Raji (cell line): Measurements from ENCODE around the gene NCBP2L.

Experiments
- POLR2A ChIP-seq: IDR thresholded peaks from 2 replicates; pipeline ENCODE4 v1.6.1; 2011; ENCODE audit warnings: low read depth, low read length, control low read depth; ENCODE audit not compliant: insufficient read depth

NCBP2L gene

GRCh38 chrX:107827030-107827831 lies 49.7 kb downstream of the NCBP2L start:
- no peak for TF ChIP-seq POLR2A

- no peak for TF ChIP-seq POLR2A
Measured at GRCh38 chrX:107827852-107828251, 50.3 kb downstream of the NCBP2L start.

GRCh38 chrX:107829878-107830277 lies 52.3 kb downstream of the NCBP2L start:
- TF ChIP-seq POLR2A = no peak

DNA sequence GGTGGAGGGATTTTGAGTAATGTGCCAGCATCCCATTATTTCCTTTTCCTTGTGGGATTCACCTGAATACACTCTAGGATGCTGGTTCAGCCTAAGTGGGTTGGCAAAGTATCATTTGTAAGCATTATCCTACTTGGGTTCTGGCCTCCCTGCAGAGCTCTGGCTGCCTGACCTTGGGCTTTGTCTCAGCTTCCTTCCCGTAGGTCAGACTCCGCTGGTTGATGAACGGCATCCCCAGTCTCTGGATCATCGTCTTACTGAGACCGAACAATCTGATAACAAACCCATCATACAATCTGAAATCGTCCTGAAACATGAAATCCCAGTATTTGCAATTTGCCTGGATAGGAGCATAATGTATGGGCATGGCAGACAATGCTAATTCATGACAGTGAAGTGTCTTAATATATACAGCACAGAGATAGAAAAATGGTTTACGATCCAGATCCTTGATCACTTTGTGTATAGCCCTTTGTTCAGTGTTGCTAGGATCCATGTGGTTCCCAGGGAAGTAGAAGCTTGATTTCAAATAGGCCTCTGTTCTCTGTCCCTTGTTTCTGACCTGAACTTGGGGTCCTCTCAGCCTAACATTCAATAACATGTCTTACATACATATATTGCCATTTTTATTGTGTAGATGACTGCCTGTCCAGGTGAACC lies 53.7 kb downstream of the NCBP2L start:
- TF ChIP-seq POLR2A = no peak

- no peak for TF ChIP-seq POLR2A
Measured at GRCh38 chrX:107834275-107835201, 57.0 kb downstream of the NCBP2L start.

DNA sequence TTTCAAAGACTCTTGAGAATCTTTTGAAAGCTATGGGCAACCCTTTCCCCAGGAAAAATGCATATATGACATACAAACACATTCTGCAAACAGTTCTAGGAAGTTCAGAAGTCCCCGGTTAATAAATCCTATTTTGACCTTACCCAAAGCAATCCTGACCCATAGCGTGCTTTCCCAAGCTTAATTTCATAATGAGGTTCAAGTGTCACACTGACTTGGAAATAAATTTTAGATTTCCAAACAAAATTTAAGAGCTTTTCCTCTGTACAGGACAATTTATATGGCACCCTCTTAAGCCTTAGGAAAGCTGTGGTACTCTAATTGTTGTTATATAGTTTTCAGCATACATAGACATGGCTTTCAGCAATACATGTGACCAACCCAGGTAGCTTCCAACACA lies 59.4 kb downstream of the NCBP2L start:
- no peak for TF ChIP-seq POLR2A

- TF ChIP-seq POLR2A = no peak
Measured at GRCh38 chrX:107840971-107841370, 63.4 kb downstream of the NCBP2L start.

GRCh38 chrX:107842715-107843400 lies 65.3 kb downstream of the NCBP2L start:
- TF ChIP-seq POLR2A = no peak
